OCI-LY1 (cell line): Measurements from ENCODE around the gene PACSIN2.

Source experiments
- EZH2 ChIP-seq: fragments of 200-600 bp; sonication (generic), shearing (Covaris generic); IDR thresholded peaks from 2 replicates; pipeline ENCODE4 v1.8.0; 2017; ENCODE audit warnings: borderline replicate concordance, mixed run types, mild to moderate bottlenecking, antibody characterized with exemption, low read length, moderate library complexity, mixed read lengths
- TF ChIP-seq, protein P1 (sequence below): fragments of 200-600 bp; sonication (generic), shearing (Covaris generic); IDR thresholded peaks from 2 replicates; pipeline ENCODE4 v1.5.1; 2017; ENCODE audit warnings: mild to moderate bottlenecking, antibody characterized with exemption, low read length, moderate library complexity, mixed read lengths

DNA sequence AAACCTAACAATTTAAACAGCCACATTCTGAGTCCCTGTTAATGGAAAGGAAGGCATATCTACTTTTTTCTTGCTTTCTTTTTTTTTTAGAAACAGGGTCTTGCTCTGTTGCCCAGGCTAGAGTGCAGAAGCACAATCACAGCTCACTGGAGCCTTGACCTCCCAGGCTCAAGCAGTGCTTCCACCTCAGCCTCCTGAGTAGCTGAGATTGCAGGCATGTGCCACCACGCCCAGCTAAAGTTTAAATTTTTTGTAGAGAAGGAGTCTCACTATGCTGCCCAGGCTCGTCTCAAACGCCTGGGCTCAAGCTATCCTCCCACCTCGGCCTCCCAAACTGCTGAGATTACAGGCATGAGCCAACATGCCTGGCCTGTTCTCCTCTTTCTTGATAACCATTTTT, 183.2 kb downstream of the PACSIN2 start:
- TF ChIP-seq, protein P1, sequence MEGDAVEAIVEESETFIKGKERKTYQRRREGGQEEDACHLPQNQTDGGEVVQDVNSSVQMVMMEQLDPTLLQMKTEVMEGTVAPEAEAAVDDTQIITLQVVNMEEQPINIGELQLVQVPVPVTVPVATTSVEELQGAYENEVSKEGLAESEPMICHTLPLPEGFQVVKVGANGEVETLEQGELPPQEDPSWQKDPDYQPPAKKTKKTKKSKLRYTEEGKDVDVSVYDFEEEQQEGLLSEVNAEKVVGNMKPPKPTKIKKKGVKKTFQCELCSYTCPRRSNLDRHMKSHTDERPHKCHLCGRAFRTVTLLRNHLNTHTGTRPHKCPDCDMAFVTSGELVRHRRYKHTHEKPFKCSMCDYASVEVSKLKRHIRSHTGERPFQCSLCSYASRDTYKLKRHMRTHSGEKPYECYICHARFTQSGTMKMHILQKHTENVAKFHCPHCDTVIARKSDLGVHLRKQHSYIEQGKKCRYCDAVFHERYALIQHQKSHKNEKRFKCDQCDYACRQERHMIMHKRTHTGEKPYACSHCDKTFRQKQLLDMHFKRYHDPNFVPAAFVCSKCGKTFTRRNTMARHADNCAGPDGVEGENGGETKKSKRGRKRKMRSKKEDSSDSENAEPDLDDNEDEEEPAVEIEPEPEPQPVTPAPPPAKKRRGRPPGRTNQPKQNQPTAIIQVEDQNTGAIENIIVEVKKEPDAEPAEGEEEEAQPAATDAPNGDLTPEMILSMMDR: no peak
- no peak for TF ChIP-seq EZH2
